GM18505 (cell line): ENCODE measurements around the gene OLFML3.
"Not testable (repeated sequence)": the region's sequence is repeated elsewhere in the genome, so short reads cannot be mapped to it uniquely, and the experiment has no call there.

ENCODE experiments used
- ATAC-seq: cut with Tn5 transposase; IDR thresholded peaks from one replicate; pipeline ENCODE4 v1.9.1; 2021; ENCODE audit not compliant: unreplicated experiment
- POLR2A ChIP-seq: IDR thresholded peaks from 4 replicates; pipeline ENCODE4 v1.6.1; 2011; ENCODE audit warnings: borderline replicate concordance; ENCODE audit not compliant: insufficient read depth, insufficient read length; ENCODE audit errors: extremely low read depth

The OLFML3 gene

DNA sequence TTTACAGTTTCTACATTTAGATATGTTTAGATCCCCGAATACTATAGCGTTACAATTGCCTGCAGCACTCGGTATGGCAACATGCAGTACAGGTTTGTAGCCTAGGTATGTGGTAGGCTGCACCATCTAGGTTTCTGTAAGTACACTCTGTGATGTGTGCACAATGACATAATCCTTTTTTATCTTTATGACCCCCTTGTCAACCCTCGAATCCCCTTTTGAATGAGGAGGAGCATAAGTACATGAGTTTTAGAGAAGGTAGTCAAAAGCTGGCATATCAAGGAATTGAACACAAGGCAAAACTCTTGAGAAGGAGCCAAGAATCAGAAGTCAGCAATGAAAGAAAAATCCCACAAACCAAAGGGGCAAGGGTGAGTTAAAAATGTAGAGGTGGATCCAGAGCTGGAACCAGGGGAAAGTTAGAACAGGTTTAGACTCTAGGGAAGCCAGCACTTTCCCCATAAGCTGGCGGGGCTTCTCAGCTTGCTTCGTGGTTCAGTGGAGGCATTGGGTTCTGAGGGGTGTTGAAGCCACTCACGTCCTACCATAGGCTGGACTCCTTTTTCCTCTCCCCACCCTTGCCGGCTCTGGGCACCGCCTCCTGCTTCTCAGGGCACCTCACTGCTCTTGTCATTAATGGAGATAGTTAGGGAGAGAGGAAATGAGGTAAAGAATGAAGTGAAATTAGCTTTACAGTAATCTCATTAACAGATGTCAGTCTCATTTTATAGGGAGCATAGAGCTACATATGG lies 31.3 kb downstream of the OLFML3 start:
- no peak for TF ChIP-seq POLR2A
- ATAC-seq: no peak

DNA sequence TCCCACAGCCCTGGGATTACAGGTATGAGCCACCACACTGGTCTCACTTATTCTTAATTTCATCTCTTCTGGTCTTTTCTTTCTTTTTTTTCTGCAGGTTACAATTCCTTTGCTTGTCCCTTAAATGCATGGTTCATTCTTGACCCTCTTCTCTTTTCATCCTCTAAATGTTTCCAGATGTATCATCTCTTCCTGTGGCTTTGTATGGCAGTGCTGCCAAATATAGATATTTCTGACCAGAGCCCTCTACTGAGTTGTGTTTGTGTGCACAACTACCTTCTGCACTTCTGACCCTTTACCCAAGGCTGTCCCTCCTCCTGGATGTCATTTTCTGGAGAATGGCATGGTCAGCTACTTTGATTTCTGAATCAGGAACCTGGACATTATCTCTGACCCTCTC lies 32.5 kb downstream of the OLFML3 start:
- no peak for ATAC-seq
- TF ChIP-seq POLR2A: no peak

DNA sequence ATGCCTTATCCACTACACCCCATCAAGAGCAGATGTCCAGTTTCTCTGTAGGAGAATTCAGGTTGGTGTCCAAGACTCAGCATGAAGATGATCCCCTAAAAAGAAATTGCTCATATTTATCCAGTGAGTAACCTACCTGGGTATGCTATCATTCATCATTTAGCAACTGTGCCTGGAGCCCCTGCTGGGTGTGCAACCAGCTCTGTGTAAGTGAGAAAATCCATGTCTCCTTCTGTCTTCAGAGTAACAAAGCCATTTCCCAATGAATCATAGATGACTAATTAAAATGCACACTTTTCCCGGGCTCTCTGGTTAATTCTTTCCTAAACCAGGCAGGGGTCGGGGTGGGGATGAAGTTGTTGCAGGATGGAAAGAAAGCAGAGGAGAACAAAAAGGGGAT lies 35.8 kb downstream of the OLFML3 start:
- no peak for TF ChIP-seq POLR2A
- ATAC-seq: no peak

- ATAC-seq: not testable (repeated sequence)
Observed at GRCh38 chr1:114019724-114020123, 40.5 kb downstream of the OLFML3 start.

GRCh38 chr1:114021665-114022099 lies 42.4 kb downstream of the OLFML3 start:
- no peak for ATAC-seq
- TF ChIP-seq POLR2A: no peak

DNA sequence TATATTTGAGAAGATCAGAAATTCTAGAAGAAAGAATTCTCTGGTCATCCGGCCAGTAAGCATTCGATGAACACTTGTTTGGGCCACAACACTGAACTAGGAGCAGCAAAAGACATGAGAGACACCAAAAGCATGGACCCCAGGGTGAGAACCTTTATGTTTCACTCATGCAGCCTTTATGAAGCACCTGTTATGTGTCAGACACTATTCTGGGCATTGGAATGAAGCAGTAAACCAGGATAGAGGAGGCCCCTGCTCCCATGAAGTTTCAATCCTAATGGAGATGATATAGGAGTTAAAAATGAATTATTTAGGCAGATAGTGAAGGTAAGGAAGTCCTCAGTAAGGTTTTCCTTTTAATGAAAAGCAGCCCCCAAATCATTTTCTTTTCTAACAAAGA lies 43.6 kb downstream of the OLFML3 start:
- no peak for TF ChIP-seq POLR2A
- ATAC-seq: no peak

DNA sequence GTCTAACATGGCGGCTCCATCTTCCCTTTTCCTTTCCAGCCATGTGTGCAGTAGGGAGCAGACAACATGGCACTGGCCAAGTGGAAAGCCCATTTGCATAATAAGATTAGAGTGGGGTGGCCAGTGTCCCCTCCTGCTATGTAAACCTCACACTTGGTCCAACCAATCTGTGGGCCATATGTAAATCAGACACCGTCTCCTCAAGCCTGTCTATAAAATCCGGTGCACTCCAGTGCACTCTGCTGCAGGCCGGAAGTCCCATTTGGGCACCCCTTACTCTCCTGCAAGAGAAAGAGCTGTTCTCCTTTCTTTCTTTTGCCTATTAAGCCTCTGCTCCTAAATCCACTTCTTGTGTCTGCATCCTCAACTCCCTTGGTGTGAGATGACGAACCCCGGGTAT lies 44.1 kb downstream of the OLFML3 start:
- no peak for TF ChIP-seq POLR2A
- ATAC-seq: no peak

DNA sequence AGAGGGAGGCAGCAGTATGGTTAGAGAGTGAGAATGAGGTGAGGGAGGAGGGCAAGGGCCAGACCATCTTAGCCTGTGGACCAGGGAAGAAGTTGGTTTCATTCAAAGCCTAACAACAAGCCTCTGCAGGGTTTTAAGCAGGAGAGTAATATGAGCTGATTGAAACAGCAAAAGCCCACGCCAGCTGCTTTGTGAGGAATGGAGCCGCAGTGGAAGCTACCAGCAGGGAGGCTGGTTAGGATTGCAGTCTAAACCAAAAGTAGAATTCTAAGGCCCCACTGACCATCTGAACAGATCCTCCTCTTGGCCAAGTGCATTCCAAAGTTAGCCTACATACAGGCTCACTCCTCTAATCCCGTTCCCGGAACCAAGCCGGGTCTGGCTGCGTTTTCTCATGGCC lies 44.8 kb downstream of the OLFML3 start:
- no peak for TF ChIP-seq POLR2A
- ATAC-seq: no peak

DNA sequence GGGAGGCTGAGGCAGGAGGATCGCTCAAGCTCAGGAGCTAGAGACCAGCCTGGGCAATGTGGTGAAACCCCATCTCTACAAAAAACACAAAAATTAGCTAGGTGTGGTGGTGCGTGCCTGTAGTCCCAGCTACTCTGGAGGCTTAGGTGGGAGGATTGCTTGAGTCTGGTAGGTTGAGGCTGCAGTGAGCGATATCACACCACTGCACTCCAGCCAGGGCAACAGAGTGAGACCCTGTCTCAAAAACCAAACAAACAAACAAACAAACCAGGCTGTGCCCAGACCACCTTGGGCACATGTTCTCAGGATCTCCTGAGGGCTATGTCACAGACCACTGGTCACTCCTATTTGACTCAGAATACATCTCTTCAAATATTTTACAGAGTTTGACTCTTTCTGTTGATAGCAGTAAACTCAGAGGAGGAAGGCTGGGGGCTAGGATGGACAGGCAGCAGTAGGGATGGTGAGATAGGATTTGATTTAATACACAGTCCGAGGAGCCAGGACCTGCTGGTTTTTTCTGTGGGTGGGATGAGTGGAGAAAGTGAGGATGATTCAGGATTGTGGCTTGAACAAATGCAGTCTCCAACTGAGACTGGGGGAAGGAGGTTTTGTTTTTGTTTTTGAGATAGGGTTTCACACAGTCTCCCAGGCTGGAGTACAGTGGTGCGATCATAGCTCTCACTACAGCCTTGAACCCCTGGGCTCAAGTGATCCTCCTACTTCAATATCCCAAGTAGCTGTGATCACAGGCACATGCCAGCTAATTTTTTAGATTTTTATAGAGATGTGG lies 46.5 kb downstream of the OLFML3 start:
- no peak for TF ChIP-seq POLR2A
- no peak for ATAC-seq

- no peak for ATAC-seq
- TF ChIP-seq POLR2A: no peak
Observed at GRCh38 chr1:114026797-114027196, 47.5 kb downstream of the OLFML3 start.
